ENCODE data around the gene MTMR10.

DNA sequence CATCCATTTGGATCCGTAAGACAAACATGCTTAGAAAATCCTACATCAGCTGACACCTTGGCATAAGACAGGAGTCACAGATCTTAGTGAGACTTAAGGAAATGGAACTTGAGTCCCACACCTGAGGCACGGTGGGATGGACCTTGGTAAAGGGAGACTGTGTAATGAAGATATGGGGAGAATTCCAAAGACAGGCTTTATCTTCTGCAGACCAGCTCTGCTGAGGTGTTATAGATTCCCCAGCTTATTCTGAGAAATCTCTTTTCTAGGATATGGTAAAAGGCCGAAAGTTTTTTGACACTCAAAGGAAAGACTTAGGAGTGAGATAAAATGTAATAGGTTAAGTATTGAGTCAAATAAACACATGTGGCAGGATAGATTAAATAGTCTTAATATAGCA lies 8.3 kb upstream of the MTMR10 start:
- TF ChIP-seq, protein P1, sequence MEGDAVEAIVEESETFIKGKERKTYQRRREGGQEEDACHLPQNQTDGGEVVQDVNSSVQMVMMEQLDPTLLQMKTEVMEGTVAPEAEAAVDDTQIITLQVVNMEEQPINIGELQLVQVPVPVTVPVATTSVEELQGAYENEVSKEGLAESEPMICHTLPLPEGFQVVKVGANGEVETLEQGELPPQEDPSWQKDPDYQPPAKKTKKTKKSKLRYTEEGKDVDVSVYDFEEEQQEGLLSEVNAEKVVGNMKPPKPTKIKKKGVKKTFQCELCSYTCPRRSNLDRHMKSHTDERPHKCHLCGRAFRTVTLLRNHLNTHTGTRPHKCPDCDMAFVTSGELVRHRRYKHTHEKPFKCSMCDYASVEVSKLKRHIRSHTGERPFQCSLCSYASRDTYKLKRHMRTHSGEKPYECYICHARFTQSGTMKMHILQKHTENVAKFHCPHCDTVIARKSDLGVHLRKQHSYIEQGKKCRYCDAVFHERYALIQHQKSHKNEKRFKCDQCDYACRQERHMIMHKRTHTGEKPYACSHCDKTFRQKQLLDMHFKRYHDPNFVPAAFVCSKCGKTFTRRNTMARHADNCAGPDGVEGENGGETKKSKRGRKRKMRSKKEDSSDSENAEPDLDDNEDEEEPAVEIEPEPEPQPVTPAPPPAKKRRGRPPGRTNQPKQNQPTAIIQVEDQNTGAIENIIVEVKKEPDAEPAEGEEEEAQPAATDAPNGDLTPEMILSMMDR (conservative IDR thresholded peaks at IDR 0.05; ENCODE audit: low read depth, low read length), result no peak
- TF ChIP-seq EZH2 (IDR thresholded peaks at IDR 0.05; ENCODE audit: low read length, unreplicated experiment), result no peak

Data from PC-3 (cell line).